GM10248 (cell line): ENCODE results near the gene APOB.

Experiments
- CTCF ChIA-PET: fragments of 300-600 bp; sonication (Branson Sonifier 250); formaldehyde crosslinking; extraction: SDS; loops from one replicate; lab custom pipeline; 2021; ENCODE audit warnings: antibody characterized with exemption; lab: Yijun Ruan, JAX
- POLR2A ChIA-PET: fragments of 350-650 bp; sonication (Branson Sonifier 250); formaldehyde crosslinking; extraction: SDS; loops from one replicate; lab custom pipeline; 2020; ENCODE audit warnings: antibody characterized with exemption; lab: Yijun Ruan, JAX
- DNase-seq: peaks from one replicate; pipeline ENCODE4 v3.0.0; 2012; ENCODE audit errors: extremely low spot score
- CTCF ChIP-seq: IDR thresholded peaks from 2 replicates; pipeline ENCODE4 v1.5.1; 2012; ENCODE audit warnings: mild to moderate bottlenecking, low read depth; ENCODE audit errors: extremely low read depth, missing control alignments, control extremely low read depth

APOB gene

GRCh38 chr2:21022792-21023367 is 21.0 kb downstream of the APOB start:
- CTCF ChIA-PET = interaction anchor here (1.9 to 2.0 kb wide), 2 partner anchors 10 to 14 kb away, joined by 4 to 8 read pairs; no protein-coding TSS in a partner anchor
- no peak for DNase-seq
- POLR2A ChIA-PET = no interaction called here

GRCh38 chr2:21021430-21021829 is 22.4 kb downstream of the APOB start:
- CTCF ChIA-PET = no interaction called here

More at GRCh38 chr2:21022792-21023367, 21.0 kb downstream of the APOB start:
- no peak for TF ChIP-seq CTCF

DNA sequence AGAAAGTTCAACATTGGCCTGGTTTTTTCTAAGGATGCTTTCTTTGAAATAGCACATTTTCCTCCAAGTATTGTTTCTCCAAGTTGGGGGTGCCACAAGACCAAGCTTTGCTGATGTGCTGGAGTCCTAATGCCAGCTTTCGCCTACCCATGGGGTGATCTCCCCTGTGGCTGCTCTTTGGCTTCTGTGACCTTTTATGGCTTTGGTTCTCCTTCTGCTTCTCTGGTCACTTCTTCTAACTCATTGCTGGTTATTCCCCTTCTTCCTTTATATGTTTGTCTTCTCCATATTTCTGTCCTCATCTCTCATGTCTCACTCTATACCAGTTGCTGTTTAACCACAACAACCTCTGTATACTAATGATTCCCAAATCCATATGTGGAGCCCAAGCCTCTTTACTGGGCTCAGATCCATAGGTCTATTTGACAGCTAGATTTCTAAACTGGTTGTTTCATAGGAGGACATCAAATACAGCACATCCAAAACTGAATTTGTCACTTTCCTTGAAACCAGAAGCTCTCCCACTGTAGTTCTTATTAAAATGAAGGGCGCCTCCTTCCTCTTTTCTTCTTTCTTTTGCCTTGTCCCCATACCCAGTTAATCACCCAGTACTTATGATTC is 23.1 kb downstream of the APOB start:
- CTCF ChIA-PET = no interaction called here
- no peak for TF ChIP-seq CTCF
- no peak for DNase-seq
- POLR2A ChIA-PET = no interaction called here

More at GRCh38 chr2:21021430-21021829, 22.4 kb downstream of the APOB start:
- POLR2A ChIA-PET = no interaction called here
- TF ChIP-seq CTCF = no peak
- DNase-seq = no peak

DNA sequence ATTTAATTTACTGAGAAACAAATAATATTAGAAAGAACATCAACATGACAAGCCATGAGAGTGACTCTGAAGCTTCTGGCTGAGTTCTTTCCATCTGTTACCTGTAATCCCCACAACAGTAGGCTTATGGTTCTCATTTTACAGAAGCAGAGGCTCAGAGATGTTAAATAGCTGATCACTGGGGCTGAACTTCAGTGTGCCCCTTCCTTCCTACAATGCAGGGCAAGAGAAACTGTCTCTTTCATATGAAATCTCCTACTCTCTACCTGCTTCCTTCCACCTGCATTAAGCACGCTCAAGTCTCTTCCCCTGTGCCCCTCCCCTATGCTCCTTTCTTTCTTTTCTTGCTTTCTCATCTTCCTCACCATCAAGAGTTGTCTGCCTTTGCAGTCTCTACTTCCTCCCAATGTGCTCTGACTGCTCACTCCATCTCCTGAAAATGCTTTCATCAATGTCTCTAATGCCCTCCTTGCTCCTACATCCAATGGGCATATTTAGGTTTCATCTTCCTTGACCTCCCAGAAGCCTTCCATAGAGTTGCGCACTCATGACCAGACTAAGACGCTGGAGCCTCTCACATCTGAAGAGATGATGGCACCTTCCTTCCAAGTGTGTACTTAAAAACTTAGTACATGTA is 23.7 kb downstream of the APOB start:
- TF ChIP-seq CTCF = no peak
- ChIA-PET POLR2A (no interaction called here), CTCF (no interaction called here)

GRCh38 chr2:21019678-21020021 is 24.2 kb downstream of the APOB start:
- ChIA-PET CTCF (no interaction called here), POLR2A (no interaction called here)
- no peak for TF ChIP-seq CTCF
- DNase-seq = no peak

More for the DNA sequence above, 23.7 kb downstream of the APOB start:
- no peak for DNase-seq

DNA sequence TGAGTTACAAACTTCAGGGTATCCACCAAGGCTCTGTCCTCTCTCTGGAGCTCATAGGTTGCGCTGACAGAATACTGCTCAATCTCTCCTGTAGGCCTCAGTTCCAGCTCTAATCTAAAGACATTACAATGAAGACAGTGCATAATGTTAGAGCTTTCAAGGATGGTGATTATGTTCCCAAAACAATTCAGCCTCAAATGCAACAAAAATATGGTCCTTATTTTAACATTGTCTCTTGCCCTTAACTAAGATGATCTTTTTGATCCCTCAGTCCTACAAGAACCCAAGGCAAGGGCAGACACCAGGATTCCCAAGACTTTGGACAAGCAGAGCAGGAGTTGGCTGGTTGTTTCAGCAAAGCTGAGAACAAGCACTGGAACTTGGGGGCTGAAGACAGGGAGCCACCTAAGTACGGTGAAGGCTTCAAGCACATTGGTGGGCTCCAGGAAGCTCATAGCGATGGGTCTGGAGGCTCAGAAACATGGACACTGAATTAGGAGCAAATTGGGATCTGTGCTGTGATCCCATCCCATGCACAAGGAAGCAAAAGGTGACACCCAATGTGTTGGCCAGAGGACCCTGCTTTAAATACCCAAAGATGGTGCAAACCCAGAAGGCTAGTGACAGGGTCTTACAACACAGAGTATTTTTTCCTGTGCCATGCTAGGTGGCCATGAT is 24.7 kb downstream of the APOB start:
- TF ChIP-seq CTCF = no peak
- DNase-seq = no peak
- CTCF ChIA-PET = no interaction called here
- POLR2A ChIA-PET = no interaction called here
